Measurements from ENCODE around the gene A1BG.
A peak's percentile ranks its signal among the peaks of the same experiment; 100 is the strongest.
"Not testable (repeated sequence)": the region's sequence is repeated elsewhere in the genome, so short reads cannot be mapped to it uniquely, and the experiment has no call there.

Gene A1BG

DNA sequence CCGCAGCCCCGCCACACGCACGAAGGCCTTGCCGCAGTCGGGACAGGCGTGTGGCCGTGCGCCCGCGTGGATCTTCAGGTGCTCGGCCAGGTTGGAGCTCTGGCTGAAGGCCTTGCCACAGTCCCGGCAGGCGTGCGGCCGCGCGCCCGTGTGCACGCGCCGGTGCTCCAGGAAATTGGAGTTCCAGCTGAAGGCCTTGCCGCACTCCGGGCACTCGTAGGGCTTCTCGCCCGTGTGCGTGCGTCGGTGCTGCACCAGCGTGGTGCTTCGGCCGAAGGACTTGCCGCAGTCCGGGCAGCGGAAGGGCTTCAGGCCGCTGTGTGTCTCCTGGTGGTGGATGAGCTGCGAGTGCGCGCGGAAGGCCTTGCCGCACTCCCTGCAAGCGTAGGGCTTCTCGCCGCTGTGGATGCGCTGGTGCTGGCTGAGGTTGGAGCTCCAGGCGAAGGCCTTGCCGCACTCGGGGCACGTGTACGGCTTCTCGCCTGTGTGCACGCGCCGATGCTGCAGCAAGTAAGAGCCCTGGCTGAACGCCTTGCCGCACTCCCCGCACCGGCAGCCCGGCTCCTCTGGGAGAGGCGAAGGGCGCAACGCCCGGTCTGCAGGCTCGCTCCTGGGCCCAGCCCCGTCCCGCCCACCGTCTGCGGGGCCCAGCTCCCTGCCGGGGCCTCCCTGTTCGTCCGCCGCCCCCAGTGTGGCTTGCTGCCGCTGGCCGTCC lies 3.6 kb upstream of the A1BG start:
- DNase-seq, result no peak

DNA sequence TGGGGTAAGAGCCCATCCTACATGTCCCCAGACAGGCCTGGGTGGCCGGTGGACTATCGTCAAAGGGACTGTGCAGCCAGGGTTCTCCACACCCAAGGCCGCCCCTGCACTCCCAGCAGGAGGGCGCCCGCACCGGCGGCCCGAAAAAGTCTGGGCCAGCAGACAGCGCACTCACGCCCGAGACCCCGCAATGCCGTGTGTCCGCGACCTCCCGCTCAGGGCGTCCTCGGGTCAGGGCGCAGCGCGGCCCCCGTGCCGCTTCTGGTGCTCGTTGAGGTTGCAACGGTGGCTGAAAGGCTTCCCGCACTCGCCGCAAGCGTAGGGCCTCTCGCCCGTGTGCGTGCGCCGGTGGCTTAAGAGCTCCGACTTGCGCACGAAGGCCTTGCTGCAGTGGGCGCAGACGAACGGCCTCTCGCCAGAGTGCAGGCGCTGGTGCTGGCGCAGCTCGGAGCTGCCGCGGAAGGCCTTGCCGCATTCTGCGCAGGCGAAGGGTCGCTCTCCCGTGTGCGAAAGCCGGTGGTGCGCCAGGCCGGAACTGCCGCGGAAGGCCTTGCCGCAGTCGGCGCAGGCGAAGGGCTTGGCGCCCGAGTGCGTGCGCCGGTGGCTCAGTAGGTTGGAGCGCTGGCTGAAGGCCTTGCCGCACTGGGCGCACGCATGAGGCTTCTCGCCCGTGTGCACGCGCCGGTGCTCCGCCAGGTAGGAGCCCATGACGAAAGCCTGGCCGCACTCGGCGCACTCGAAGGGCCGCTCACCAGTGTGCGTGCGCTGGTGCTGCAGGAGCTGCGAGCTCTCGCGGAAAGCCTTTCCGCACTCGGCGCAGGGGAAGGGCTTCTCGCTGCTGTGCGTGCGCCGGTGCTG lies 2.8 kb upstream of the A1BG start:
- peak; percentile 26 for DNase-seq

DNA sequence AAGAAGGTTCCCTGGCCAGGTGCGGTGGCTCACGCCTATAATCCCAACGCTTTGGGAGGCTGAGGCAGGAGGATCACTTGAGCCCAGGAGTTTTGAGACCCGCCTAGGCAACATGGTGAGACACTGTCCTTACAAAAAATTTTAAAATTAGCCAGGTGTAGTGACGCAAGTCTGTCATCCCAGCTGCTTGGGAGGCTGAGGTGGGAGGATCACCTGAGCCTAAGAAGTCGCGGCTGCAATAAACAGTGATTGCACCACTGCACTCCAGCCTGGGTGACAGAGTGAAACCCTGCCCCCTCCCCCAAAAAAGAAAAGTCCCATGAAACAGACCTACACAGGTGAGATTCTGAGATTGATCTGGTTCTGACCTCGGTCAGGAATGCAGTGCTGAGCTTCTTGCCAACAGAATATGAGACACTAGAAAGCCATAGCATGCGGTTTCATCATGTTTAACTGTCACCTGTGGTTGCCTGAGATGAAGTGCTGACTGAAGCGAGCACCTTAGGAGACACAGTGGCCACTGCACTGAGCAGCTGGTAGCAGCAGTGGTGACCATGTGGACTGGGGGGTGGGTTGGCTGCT lies 2.0 kb upstream of the A1BG start:
- DNase-seq, result no peak

DNA sequence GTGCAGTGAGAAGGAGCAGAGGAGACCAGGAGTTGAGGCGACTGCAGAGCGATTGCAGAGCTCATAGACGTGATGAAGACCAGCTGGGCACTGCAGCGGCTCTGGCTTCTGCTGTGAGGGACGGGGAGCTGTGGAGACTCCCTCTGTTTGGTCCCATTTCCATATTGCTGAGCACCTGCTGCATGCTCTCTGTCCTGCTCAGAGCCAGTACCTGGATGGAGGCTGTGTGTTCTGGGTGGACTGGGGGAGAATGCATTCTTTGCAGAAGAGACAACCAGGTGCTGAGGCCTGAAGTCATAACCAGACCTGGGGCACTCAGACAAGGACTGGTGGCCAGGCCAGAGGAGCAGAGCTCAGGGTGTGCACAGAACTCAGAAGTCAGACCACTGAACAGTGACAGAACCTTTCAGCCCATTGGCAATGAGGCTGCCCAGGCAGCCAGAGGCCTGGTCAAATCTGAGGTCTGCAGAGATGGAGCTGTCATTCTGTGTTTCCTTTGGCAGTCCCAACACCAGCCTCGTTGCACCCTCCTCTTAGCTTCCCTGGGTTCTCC lies 1.3 kb upstream of the A1BG start:
- DNase-seq, result no peak

DNA sequence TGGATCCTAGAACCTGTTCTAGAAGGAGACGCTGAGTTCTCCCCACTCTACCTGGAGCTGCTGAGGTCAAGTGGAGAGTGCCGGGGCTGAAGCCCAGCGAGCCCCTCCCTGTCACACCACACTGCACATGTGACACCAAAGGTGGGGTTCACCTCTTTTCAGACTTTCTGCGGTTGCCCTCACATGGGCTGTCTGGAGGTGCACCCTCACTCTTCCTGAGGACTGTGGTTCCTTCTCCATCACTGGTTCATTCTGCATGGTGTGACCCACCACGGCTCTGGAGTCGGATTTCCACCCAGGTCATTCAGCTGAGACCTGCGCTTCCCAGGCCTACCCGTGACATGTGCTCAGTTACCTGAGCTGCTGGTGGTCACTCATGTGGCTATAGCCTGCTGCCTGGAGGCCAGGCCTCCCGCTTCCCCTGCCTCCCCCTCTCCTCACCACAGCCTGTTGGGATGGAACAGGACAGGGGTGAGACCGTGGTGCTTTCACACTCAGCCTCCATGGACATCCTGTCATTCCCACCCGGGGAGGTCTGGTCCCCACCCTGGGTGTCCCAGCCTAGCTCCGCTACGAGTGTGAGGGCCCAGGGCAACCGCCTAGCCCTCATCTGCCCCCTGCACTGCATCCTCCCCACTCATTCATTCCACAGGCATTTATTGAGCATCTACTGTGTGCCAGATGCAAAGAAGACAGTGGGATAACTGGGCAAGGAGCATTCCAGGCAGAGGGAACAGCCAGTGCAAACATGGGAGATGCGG lies 605 bp upstream of the A1BG start:
- DNase-seq, result no peak

DNA sequence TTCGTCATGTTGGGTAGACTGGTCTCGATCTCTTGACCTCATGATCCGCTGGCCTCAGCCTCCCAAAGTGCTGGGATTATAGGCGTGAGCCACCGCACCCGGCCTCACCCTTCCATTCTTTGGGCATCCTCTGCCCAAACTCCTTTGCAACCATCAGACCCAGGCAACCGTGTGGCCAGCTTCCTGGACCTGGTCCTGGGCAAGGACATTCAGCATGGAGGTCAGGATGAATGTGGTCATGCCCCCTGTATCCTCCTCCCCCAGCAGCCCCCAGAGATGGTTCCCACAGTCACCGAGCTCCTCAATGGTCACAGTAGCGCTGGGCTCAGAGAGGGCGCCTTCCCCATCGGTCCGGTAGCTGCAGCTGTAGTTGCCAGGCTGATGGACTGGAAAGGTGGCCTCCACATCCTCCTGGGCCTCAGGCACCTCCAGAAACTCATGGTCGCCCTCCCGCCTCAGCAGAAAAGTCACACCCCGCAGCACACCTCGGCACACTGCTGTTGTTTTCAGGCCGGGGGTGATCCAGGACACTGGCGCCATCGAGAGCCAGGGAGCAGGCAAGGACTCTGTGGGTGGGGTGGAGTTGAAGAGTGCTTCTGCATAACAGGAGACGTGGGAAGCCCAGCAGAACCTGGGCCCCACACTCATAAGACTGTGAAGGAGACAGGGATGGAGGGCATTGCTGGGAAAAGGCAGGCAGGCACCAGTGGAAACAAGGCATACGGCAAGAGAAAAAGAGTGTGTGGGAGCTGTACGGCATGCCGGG lies 1.1 kb downstream of the A1BG start:
- no peak for DNase-seq

DNA sequence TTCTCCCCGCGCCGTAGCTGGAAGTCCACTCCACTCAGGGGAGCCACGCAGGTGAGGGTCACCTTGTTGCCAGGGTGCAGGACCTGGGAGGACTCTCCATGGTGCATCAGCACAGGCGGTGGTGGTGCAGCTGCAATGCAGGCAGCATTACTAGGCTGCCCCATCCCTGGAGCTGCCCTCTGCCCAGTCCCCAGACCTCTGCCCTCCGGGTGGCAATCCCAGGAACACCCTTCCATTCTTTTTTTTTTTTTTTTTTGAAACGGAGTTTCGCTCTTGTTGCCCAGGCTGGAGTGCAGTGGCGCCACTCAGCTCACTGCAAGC lies 1.8 kb downstream of the A1BG start:
- DNase-seq, result no peak

DNA sequence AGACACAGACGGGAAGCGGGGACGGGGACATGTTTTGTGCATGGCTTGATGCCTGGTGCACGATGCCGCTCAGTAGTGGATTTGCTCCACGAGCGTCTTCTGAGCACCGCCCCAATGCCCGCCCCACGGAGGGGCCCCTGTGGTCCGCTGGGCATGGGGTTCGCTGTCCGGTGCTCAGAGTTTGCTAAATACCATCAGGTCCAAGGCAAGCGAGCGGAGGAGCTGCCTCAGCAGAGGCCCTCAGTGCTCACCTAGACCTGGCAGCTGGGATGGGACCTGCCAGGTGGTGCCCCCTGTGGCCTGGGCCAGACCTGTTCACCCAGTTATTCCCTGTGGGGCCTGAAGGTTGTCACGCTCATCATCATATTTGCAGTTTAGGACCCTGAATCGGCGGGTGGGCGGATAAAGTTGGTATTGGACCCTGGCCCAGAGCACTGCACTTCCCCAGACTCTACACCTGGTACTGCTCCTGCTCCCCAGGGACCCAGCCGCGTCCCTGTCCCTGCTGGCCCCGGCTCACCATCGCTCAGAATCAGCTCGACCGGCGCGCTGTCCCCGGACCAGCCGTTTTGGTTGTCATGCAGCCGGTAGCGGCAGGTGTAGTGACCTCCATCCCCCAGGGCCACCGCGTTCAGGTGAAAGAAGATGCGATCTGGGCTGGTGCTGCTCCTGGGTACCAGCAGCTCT lies 2.3 kb downstream of the A1BG start:
- no peak for DNase-seq

DNA sequence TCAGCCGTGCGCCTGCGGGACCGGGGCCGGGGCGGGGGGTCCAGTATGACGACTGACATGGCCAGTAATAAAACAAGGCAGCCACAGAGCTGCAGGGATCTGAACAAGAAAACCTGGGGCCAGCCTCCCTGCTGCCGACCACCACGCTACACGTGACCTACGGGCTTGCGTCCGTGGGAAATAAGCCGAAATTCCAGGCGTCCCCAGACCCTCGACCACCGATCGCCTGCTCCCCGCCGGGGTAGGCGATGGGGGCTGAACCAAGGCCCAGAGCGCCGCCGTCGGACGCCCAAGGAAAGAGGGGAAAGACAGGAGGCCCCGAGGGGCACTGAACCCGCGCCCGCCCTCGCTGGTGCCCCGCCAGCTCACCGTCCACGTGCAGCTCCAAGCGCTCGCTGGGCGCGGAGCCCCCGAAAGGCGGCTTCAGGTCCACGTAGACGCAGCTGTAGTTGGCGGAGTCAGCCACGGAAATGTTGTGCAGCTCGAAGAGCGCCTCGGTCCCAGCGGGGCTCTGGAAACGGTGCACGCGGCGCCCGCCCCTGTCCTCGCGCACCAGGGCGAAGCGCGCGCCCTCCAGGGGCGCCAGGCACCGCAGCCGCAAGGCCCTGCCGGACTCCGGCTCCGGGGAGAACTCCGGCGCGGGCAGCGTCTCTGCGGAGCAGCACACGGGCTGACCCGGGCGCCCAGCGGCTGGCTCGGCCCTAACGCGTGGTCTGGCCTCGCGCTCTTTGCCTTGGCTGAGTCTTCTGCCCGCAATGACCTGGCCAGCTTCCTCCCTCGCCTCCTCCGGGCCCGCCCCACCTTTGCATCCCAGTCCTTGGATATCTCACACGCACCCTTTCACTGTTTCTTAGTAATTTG lies 3.1 kb downstream of the A1BG start:
- no peak for DNase-seq

DNA sequence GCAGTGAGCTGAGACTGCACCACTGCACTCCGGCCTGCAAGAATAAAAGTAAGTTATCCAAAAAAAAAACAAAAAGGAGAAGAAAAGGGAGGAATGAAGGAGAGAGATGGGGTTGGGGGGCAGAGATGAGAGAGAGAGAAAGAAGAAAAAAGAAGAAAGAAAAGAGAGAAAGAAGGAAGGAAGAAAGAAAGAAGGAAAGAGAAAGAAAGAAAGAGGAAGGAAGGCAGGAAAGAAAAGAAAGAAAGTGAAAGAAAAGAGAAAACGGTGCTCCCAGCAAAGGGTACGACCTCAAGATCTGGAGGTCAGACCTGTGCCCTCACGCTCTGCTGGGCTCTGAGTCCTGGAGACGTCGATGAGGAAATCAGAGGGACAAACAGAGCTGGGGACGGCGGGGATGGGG lies 3.7 kb downstream of the A1BG start:
- no peak for DNase-seq

DNA sequence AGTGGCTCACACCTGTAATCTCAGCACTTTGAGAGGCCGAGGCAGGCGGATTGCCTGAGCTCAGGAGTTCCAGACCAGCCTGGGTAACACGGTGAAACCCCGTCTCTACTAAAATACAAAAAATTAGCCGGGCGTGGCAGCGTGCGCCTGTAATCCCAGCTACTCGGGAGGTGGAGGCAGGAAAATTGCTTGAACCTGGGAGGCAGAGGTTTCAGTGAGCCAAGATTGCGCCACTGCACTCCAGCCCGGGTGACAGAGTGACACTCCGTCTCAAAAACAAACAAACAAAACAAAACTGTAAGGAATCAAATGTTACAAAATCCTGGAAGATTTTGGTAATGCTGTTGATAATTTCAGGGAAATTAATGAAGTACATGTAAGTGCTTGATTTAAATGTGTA lies 5.2 kb downstream of the A1BG start:
- not testable (repeated sequence) for DNase-seq

DNA sequence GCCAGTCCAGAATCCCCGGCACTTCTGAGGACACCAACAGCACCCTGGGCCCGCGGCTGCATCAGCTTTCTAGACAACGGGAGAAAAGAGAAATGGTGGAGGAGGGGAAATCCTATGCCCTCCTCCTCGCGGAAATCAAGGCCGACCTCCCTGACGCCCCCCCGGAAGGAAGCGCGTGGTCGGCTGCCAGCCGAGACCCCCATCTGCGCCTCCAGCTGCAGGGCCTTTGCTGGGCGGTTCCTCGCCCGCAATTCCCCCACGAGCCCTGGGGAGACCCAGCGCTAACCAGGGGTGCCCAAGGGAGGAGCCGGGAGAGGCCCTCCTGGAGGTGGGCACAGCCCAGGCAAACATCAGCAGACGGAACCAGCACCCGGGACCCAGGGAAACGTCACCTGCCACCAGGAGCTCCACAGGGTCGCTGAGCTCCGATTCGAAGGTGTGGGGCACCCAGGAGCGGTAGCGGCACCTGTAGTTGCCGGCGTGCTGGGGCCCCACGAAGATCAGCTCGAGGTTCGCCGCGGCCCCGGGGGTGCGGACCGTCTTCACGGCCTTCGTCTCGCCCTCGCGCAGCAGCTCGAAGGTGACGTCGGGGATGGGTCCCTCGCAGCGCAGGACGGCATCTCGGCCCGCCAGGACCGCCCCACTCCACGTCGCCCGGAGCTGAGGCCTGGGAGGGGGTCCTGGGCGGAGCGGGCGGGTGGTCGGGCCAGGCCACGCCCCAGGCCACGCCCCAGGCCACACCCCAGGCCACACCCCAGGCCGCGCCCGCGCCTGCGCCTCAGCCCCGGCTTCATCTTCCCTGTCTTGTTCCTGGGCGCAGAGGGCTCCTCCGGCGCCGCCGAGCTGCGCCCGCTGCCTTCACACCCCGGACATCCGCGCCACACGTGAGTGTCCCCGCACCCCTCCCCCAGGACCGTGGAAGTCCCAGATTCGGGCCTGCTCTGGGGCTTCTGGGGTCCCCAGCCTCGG lies 6.0 kb downstream of the A1BG start:
- peak; percentile 77 for DNase-seq

DNA sequence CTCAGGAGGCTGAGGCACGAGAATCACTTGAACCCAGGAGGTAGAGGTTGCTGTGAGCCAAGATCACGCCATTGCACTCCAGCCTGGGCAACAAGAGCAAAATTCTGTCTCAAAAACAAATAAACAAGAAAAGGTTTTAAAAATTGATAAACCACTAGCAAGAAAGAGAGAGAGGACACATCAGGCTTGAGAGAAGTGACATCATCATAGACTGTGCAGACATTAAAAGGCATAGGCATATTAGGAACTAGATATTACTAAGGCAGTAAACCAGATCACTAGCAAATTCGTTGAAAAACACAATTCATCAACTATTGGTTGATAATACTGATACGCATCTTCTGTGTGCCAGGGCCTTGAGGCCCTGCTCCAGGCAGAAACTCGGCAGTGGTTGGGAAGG lies 7.7 kb downstream of the A1BG start:
- DNase-seq, result no peak

DNA sequence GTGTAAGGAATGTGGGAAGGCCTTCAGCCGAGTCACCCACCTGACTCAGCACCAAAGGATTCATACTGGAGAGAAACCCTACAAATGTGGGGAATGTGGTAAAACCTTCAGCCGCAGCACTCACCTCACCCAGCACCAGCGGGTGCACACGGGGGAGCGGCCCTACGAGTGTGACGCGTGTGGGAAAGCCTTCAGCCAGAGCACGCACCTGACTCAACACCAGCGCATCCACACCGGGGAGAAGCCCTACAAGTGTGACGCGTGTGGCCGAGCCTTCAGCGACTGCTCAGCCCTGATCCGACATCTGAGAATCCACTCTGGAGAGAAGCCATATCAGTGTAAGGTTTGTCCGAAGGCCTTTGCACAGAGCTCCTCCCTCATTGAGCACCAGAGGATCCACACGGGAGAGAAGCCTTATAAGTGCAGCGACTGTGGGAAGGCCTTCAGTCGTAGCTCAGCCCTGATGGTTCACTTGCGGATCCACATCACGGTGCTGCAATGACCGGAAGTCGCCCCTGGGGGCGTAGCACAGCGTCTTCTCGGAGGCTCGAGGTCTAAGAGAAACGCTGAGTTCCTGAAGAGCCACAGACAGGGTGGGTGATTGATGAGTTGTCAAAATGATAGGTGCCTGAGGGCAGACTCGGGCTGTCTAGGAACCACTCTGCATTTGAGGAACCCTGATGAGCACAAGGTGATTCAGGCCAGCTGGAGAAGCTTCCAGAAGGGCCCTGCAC lies 14.3 kb downstream of the A1BG start:
- no peak for DNase-seq

DNA sequence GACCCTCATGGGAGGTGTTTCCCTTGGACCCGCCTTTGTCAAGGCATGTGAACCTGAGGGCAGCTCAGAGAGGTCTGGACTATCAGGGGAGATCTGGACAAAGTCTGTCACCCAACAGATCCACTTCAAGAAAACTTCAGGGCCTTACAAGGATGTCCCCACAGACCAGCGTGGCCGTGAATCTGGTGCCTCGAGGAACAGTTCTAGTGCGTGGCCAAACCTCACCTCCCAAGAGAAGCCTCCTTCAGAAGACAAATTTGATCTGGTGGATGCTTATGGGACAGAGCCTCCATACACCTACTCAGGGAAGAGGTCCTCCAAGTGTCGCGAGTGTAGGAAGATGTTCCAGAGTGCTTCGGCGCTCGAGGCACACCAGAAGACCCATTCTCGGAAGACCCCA lies 15.0 kb downstream of the A1BG start:
- no peak for DNase-seq

DNA sequence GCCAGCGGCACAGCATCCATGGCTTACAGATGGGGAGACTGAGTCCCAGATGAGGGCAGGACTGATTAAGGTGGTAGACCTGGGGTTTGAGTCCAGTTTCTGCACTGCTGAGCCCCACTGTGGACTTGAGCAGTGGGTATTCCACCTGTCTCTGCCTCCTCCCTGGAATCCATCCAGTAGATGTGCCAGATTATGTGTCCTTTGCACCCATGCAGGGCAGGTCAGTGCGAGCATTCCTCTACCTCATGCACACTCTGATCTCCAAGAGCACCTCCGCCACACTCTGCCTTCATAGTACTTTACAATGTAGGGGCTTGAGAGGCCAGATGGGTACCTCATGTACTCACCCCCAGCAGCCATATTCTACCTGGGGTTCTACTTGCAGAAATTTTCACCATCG lies 16.5 kb downstream of the A1BG start:
- no peak for DNase-seq

DNA sequence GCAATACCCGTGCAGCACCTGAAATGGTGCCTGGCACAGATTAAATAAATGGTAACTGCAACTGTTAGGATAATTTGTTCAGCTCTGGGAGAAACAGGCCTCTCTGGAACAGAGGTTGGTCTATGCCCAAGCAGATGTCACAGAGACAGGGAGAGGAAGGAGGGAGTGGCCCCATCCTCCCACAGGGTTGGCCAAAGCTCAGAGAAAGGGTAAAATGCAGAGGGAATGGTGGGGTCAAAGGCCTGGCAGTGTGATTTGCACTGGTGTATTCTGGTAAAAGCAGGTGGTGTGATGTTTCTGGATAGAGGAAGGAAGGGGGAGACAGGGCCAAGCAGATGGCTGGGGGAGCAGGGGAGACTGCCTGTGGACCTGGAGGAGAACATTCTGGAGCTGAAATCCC lies 17.1 kb downstream of the A1BG start:
- DNase-seq, result no peak

DNA sequence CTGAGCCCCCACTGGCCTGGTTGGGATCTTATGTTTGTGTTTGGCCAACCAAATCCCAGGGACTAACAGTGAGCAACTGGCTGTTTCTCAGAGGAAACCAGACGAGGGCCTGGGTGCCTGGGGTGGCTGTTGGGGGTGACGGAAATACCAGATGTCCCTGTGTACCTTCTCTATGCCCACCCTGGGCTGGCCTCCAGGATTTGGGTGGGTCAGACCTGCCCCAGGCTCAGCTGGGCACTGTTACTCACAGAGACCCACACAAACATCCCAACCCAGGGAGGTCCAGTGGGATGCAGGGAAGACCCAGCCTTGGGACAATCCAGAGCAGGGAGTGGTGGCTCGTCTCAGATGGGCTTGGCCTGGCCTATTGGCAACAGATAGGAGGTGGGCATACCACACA lies 17.7 kb downstream of the A1BG start:
- DNase-seq, result no peak
